Activated T-cell treated with anti-CD3 and anti-CD28 coated beads for 24 hours (primary cell): ENCODE data around the gene CLCN1.
"Not testable (repeated sequence)": the region's sequence is repeated elsewhere in the genome, so short reads cannot be mapped to it uniquely, and the experiment has no call there.

Experiments used
- DNase-seq: peaks from one replicate; pipeline ENCODE4 v3.0.0-alpha.2; 2020; ENCODE audit warnings: low read depth

Gene CLCN1

DNA sequence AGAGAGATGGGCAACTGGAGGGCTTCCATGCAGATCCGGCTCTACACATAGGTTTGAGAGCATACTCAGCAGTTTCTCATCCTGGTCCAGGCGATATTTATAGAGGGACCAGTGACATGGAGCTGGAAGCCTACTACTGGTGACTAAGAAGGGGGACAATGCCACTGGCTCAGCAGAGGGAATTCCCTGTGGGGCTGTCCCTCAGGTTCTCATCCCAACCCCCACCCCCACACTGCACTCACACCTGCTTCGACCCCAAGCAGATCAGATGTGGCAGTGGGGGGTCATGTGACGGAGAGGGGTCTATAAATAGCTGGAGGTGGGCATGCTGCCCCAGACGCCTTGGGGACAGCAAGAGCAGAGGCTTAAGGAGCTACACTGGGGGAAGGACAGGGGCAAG is at the start of gene CLCN1:
Gene CLCN1, plus strand, starts transcription at position 336 of the 400 bp plus-strand sequence. CDS start 102 bp downstream, outside the sequence.
- DNase-seq: no peak

DNA sequence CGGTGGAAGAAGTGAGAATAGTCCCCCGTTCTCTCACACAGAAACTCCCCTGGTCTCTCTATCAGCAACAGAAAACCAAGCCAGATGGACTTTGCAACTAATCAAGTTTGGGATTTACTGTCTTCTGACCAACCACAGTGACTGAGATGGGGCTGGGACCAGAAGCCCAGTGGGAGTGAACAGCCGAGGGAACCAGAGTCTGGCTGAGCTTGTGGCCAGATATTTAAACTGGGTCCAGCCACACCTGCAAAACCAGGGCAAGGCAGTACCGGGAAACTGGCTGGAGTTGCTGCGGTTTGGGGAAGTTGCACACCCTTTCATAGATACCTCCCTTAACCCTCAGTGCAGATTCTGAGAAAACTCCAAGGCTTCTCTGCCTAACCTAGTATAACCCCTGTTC is 46.7 kb upstream of the CLCN1 start:
- DNase-seq: no peak

DNA sequence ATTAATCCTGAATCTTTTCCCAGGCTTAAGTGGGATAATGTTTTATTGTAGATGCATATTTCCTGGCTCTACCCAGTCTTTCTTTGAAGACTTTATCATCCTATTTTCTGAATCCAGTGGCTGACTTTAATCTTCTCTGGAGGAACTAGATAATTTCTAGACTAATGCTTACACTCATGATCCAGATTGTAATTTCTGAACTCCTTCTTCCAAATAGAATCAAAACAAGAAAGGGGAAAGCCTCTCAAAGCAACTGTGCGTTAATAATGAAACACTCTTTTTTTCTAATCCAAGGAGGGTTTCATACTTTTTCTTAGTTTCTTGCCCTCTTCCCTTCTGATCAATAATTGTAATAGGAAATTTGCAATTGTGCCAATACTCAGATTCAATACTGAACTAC is 44.7 kb upstream of the CLCN1 start:
- no peak for DNase-seq

DNA sequence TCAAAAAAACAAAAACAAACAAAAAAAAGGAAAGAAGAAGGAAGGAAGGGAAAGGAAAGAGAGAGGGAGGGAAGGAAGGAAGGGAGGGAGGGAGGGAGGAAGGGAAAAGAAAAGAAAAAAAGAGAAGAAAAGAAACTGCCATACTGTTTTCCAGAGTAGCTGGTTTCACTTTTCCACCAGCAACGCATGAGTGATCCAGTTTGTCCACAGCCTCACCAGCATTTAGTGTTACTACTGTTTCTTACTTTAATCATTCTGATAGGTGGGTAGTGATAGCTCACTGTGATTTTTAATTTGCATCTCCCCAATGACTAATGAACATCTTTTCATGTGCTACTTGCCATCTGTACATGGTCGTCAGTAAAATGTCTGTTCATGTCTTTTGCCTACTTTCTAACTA is 43.0 kb upstream of the CLCN1 start:
- no peak for DNase-seq

GRCh38 chr7:143279186-143280098 is 36.5 kb upstream of the CLCN1 start:
- DNase-seq: no peak

- DNase-seq: no peak
Measured at GRCh38 chr7:143280160-143280559, 35.8 kb upstream of the CLCN1 start.

GRCh38 chr7:143280566-143280965 is 35.3 kb upstream of the CLCN1 start:
- no peak for DNase-seq

DNA sequence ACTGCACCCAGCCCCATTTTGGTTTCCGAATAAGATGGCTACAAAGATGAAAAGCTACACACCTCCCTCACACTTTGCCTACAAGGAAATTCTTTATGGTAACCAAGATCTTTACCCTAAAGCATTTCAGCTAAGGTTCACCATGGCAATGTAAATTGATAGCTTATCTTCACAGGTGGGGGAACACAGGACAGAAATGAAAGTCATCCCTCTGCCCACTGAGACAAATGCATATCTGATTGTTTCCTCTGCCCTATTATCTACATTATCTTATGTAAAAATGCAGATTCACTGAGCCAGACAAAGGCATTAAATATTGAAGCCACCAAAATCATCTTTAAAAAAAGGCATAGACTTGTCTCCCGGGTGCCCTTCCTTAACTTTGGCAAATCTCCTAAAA is 34.4 kb upstream of the CLCN1 start:
- no peak for DNase-seq

DNA sequence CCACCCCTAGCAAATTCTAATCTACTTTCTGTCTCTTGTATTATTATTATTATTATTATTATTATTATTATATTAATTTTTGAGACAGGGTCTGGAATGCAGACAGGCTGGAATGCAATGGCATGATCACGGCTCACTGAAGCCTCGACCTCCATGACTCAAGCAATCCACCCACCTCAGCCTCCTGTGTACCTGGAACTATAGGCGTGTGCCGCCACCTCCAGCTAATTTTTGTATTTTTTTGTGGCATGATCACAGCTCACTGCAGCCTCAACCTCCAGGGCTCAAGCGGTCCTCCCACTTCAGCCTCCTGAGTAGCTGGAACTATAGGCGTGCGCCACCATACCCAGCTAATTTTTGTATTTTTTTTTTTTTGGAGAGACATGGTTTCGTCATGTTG is 33.8 kb upstream of the CLCN1 start:
- no peak for DNase-seq

DNA sequence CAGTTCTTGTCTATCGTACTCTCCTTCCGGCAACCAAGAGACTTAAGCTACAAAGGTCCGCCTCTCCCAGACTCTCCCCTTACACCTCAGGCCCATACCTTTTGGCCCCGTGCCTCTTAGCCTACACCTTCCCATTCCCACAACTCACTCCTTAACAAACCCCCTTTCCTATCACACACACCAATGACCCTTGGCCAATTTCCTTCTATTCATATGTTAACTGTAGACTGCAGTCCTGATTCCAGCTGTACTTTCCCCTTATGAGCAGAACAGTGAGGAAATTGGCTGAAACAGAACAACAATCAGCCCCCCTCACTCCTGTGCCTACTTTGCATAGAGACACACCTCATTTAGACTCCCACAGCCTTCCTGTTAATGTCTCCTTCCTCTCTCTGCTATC is 32.5 kb upstream of the CLCN1 start:
- no peak for DNase-seq

DNA sequence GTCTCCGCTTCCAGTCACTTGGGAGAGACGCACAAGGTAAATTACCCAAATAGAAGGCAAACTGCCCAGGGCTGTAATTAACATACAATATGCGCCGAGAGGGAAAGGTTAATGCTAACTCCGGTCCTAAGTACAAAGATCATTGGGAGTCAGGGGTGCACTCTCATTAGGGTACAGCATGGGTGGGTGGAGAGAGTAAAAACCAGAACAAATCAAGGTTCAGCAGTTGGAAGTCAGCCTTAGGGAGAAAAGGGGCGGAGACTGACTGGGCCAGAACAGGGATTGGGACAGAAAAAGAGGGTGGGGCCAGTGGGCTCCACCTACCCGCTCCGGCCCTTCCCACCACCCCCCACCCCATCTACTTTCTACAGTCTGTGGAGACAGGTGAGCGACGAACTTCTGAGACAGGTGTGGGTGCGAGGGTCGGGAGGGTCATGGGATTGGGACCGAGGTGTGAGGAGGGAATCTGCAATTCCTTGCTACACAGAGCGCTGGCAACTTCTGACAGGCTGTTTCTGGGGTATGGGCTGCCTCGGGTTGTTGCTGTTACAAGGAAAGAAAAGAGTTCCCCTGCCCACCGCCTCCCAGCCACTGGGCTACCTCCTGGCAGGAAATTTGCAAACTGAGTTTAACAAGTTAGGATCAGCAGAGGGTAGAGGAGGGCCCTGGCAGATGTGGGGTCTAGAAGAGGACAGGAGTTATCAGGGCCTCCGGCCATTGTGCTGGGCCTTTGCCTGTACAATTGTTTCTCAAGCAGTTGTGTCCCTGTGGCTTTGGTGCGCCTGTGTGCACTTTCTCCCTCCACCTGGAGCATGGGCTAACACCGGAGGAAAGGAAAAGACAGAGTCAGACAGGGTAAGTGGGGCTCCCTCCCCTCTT is 31.1 kb upstream of the CLCN1 start, which contains the start of gene TMEM139:
Gene TMEM139, plus strand, starts transcription at position 368 of the 879 bp plus-strand sequence. CDS start 1,000 bp downstream, outside the sequence.
- no peak for DNase-seq

GRCh38 chr7:143285470-143285778 is 30.5 kb upstream of the CLCN1 start:
- no peak for DNase-seq

GRCh38 chr7:143285806-143286521 is 29.9 kb upstream of the CLCN1 start:
- no peak for DNase-seq

DNA sequence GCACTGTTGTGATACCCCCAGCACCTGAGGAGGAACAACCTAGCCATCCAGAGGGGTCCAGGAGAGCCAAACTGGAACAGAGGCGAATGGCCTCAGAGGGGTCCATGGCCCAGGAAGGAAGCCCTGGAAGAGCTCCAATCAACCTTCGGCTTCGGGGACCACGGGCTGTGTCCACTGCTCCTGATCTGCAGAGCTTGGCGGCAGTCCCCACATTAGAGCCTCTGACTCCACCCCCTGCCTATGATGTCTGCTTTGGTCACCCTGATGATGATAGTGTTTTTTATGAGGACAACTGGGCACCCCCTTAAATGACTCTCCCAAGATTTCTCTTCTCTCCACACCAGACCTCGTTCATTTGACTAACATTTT is 29.4 kb upstream of the CLCN1 start:
- DNase-seq: no peak

GRCh38 chr7:143287339-143287934 is 28.5 kb upstream of the CLCN1 start:
- no peak for DNase-seq

DNA sequence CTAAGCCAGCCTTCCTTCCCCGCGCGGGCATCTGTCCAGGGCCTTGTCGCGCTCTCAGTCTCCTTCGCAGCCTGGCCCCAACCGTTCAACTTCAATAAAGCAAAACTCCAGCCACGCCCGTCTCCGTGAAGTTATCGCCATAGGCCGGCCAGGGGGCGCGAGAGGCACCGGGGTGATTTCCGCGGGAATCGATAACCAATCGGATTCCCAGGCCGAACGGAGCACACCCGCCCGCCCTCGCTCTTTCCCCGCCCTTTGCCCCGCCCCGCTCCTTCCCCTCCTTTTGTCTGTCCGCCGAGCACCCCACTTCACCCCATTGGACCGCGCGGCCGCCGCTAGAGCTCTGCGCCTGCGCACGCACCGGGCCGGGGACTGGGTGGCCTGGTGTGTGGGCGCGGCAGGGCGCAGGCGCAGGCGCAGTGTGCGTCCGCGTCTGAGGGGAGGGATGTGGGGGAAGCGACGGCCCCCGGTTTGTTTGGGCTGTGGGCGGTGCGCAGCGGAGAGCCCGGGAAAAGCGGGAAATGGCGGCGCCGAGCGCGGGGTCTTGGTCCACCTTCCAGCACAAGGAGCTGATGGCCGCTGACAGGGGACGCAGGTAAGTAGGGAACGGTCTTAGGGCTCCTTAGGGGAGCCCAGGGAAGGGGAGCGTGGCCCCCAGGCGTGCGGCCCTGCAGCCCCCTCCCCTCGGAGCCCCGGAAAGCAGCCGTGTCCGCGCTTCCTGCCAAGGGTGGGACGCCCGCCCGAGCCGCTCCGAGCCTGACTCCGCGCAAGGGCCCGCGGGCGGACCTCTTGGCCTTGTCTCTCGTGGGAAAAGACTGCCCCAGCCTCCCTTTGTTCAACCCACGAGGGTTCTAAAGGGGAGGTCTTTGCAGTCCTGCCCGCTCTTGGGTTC is 27.7 kb upstream of the CLCN1 start, which contains the start of gene CASP2:
Gene CASP2, plus strand, starts transcription at position 417 of the 892 bp plus-strand sequence. Its CDS starts 105 bp downstream, at position 522.
- DNase-seq: peak; percentile 99

DNA sequence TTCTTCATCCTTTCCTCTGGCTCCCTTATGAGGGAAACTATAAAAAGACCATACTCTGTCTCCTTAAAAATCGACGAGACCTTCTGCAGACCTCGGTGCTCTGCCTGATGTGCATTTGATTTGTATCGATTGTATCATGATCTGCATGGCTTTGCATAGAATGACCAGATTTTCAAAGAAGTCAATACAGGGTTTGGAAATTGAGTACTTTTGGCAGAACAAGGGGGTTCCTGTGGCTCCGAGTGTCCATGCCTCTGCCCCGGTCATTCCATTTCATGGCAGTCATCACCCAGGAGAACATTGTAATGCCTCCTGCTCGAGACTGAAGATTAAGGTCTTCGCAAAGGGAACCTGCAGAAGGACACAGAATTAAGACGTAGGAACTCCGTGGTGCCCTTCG is 27.1 kb upstream of the CLCN1 start:
- no peak for DNase-seq

DNA sequence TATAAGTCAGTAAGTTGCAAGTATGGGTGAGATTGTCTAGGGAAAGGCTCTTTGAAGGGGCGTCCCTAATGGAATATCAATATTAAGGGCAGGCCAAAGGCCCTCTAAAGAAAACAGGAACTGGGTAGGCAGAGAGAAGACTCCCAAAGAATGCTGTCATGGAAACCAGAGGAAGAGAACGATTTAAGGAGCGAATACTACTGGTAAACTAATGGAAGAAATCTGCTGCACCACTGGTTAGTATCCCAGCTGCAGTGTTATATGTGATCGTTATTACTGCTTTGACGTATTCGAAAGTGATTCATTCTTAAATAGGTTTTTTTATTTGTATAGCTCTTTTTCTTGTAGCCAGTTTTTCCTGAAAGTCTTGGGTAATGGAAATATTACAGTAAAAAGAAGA is 26.5 kb upstream of the CLCN1 start:
- DNase-seq: no peak

DNA sequence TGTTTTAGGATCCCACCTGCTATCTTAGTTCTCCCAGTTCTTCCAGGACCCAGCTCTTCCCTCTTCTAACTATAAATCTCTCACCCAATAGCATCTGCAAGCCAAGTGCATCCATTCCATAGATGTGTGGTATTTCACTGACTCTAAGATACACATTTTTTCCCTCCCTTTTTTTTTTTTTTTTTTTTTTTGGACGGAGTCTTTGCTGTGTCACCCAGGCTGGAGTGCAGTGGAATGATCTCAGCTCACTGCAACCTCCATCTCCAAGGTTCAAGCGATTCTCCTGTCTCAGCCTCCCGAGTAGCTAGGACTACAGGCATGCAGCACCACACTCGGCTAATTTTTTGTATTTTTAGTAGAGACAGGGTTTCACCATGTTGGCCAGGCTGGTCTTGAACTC is 26.0 kb upstream of the CLCN1 start:
- DNase-seq: not testable (repeated sequence)

- no peak for DNase-seq
Measured at GRCh38 chr7:143290293-143290692, 25.6 kb upstream of the CLCN1 start.

GRCh38 chr7:143292876-143293275 is 23.0 kb upstream of the CLCN1 start:
- no peak for DNase-seq
